Naive B cell (primary cell): ENCODE data around the gene VPREB1. TPM values are rescaled to one million over a fixed set of nuclear protein-coding genes. Genes with fewer than 3 reads are reported as not detected.

Source experiments
- ATAC-seq, 2 donors: fragments of 150-1000 bp; cut with Tn5 transposase; 2 replicates each; pipeline ENCODE4 v1.10.0; 2021; ENCODE audit warnings: low read depth in 2 of 2, mild to moderate bottlenecking in 2 of 2, moderate library complexity in 2 of 2
- DNase-seq: peaks from one replicate; pipeline ENCODE4 v3.0.0; 2022
- H3K27ac Mint-ChIP-seq, 6 donors: one replicate each; pipeline ENCODE4 v1.8.0; 2020 to 2022; ENCODE audit warnings: mild to moderate bottlenecking in 6 of 6, mixed read lengths in 6 of 6, moderate library complexity in 5 of 6, inconsistent platforms in 2 of 6
- H3K27me3 Mint-ChIP-seq, 3 donors: one replicate each; pipeline ENCODE4 v1.8.0; 2021 to 2022; ENCODE audit warnings: mixed read lengths in 3 of 3, mild to moderate bottlenecking in 1 of 3
- H3K36me3 Mint-ChIP-seq, 2 donors: one replicate each; pipeline ENCODE4 v1.8.0; 2020 to 2022; ENCODE audit warnings: mixed read lengths in 2 of 2, inconsistent platforms in 1 of 2, mild to moderate bottlenecking in 1 of 2
- H3K4me1 Mint-ChIP-seq, 3 donors: one replicate each; pipeline ENCODE4 v1.8.0; 2020 to 2022; ENCODE audit warnings: mixed read lengths in 3 of 3, inconsistent platforms in 1 of 3, mild to moderate bottlenecking in 1 of 3, moderate library complexity in 1 of 3
- H3K4me3 Mint-ChIP-seq, 8 donors: one replicate each; pipeline ENCODE4 v1.8.0; 2020 to 2022; ENCODE audit warnings: mild to moderate bottlenecking in 8 of 8, mixed read lengths in 8 of 8, moderate library complexity in 8 of 8, inconsistent platforms in 2 of 8
- H3K9me3 Mint-ChIP-seq, 7 donors: one replicate each; pipeline ENCODE4 v1.8.0; 2020 to 2022; ENCODE audit warnings: mixed read lengths in 7 of 7, mild to moderate bottlenecking in 5 of 7, inconsistent platforms in 2 of 7, moderate library complexity in 1 of 7
- polyA plus RNA-seq, 6 donors: library from polyadenylated mRNA; unstranded; fragments of 300-500 nt; fragmentation: Illumina TruSeq; gene quantifications; one replicate each; pipeline ENCODE4 v1.2.3, GENCODE V29; 2021; ENCODE audit warnings: low read depth in 6 of 6

Gene VPREB1, protein sequence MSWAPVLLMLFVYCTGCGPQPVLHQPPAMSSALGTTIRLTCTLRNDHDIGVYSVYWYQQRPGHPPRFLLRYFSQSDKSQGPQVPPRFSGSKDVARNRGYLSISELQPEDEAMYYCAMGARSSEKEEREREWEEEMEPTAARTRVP
- 10 to 100 TPM in 2 of 6 donors, 1 to 10 TPM in 4; 1.2 to 23.1 (median 5.9) TPM for polyA plus RNA-seq

DNA sequence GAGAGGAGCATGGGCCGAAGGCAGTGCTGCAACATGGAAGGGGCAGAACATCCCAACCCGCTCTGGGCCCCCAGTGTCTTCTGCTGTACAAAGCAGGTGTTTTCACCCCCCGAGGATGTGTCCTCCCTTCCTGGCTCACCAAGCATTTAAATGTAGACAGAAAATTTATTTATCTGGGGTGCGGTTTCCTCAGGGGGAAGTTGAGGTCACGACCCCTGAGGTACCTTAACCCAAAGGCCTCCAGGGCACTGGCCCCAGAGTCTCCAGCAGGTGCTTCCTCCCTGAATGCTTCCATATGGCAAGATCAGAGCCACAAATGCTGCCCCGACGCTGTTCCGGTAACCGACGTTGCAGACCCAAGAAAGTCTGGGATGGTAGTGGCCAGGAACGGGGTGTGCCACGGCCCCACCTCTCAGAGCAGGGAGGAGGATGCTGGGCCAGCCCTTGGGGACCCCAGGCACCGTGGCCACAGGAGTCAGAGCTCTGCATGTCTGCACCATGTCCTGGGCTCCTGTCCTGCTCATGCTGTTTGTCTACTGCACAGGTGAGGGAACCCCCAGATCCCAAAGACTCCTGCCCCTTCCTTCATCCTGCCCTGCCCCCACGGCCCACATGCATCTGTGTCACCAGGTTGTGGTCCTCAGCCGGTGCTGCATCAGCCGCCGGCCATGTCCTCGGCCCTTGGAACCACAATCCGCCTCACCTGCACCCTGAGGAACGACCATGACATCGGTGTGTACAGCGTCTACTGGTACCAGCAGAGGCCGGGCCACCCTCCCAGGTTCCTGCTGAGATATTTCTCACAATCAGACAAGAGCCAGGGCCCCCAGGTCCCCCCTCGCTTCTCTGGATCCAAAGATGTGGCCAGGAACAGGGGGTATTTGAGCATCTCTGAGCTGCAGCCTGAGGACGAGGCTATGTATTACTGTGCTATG is at the start of gene VPREB1:
VPREB1 (plus strand) TSS at position 471 of the 935 bp plus-strand sequence; CDS start at position 499, 28 bp downstream.
- ATAC-seq (peak; percentile 38 to 44), DNase-seq (no peak)
- H3K4me1 Mint-ChIP-seq = peaks cover 57 to 82% (median 64%) of the 10 kb centered on the region in 3 donors
- no peaks in the 10 kb centered on the region for H3K9me3 Mint-ChIP-seq
- no peaks in the 10 kb centered on the region for H3K36me3 Mint-ChIP-seq
- peak within 1 kb of the TSS; percentile 79 to 90 (median 83) for H3K27ac Mint-ChIP-seq
- H3K27me3 Mint-ChIP-seq = no peaks in the 10 kb centered on the region
- peak within 1 kb of the TSS; percentile 37 to 91 (median 81) for H3K4me3 Mint-ChIP-seq

DNA sequence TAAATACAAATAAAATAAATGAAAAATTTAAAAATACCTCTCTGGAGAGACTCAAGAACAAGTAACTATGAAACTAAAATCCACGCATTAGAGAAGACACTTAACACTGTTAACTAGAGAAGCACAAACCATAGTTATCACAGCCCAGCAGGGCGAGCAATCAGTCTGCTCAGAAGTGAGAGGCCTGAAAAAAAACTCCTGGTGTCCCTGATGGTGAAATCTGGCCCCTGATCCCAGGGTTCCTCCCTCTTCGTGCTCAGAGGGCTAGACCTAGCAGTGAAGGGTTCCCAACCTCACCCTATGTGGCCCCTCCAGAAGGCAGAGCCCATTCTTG is 49.7 kb upstream of the VPREB1 start:
- peak overlapping the region in 2 of 8 donors; percentile 40 to 73 for H3K4me3 Mint-ChIP-seq
- DNase-seq (no peak), ATAC-seq (no peak)
- H3K36me3 Mint-ChIP-seq = no peaks in the 10 kb centered on the region
- peak overlapping the region in 5 of 6 donors; percentile 88 to 96 (median 94) for H3K27ac Mint-ChIP-seq
- H3K9me3 Mint-ChIP-seq = peaks cover 0 to 5% (median 0%) of the 10 kb centered on the region in 7 donors
- peaks cover 44 to 56% (median 46%) of the 10 kb centered on the region in 3 donors for H3K4me1 Mint-ChIP-seq
- no peaks in the 10 kb centered on the region for H3K27me3 Mint-ChIP-seq

DNA sequence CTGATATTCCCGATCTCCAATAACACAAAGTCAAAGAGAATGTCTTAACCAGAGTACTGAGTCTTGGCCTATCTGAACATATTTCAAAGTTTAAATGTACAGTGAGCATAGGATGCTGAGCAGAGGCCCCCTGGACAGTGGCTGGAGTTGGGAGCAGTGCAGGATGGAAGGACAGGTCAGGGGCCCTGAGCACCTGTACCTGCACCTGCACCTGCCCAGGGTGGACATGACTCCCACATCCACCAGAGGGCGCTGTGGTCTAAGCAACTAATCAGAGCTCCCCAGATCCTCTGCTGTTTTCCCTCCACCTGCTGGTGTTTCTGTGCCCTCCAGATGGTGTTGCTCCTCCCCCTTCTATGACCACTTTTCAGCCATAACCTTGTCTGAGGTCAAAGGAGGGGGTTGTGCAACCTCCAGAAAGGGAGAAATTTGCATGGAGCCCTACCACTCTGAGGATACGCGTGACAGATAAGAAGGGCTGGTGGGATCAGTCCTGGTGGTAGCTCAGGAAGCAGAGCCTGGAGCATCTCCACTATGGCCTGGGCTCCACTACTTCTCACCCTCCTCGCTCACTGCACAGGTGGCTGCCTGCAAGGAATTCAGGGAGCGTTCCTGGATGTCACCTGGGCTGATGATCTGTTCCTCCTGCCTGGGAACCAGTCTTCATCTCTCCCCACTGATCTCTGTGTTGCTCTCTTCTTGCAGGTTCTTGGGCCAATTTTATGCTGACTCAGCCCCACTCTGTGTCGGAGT is 49.1 kb upstream of the VPREB1 start:
- Mint-ChIP-seq H3K4me3 (peak overlapping the region; percentile 40 to 86 (median 72)), H3K9me3 (peaks cover 0 to 2% (median 0%) of the 10 kb centered on the region in 7 donors), H3K36me3 (no peaks in the 10 kb centered on the region), H3K27me3 (no peaks in the 10 kb centered on the region), H3K4me1 (peaks cover 50 to 59% (median 51%) of the 10 kb centered on the region in 3 donors), H3K27ac (peak overlapping the region; percentile 88 to 96 (median 93))
- DNase-seq = peak; percentile 81
- peak; percentile 70 to 77 for ATAC-seq

DNA sequence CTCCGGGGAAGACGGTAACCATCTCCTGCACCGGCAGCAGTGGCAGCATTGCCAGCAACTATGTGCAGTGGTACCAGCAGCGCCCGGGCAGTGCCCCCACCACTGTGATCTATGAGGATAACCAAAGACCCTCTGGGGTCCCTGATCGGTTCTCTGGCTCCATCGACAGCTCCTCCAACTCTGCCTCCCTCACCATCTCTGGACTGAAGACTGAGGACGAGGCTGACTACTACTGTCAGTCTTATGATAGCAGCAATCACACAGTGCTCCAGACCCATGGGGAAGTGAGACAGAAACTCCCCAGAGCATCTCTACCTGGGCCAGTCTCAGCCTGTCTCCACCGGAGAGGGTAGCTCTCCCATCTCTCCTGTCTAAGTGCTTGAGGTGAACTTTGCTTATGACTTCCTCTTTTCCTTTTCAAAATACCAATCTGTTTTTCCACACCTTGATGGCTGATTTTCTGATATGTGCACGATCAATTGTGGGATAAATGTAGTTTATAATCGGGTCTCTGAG is 48.5 kb upstream of the VPREB1 start:
- H3K9me3 Mint-ChIP-seq = peaks cover 0 to 2% (median 0%) of the 10 kb centered on the region in 7 donors
- peak; percentile 71 for DNase-seq
- peak overlapping the region; percentile 40 to 86 (median 72) for H3K4me3 Mint-ChIP-seq
- ATAC-seq = peak; percentile 83 to 86
- no peaks in the 10 kb centered on the region for H3K27me3 Mint-ChIP-seq
- H3K27ac Mint-ChIP-seq = peak overlapping the region; percentile 31 to 96 (median 92)
- no peaks in the 10 kb centered on the region for H3K36me3 Mint-ChIP-seq
- peaks cover 56 to 63% (median 58%) of the 10 kb centered on the region in 3 donors for H3K4me1 Mint-ChIP-seq

DNA sequence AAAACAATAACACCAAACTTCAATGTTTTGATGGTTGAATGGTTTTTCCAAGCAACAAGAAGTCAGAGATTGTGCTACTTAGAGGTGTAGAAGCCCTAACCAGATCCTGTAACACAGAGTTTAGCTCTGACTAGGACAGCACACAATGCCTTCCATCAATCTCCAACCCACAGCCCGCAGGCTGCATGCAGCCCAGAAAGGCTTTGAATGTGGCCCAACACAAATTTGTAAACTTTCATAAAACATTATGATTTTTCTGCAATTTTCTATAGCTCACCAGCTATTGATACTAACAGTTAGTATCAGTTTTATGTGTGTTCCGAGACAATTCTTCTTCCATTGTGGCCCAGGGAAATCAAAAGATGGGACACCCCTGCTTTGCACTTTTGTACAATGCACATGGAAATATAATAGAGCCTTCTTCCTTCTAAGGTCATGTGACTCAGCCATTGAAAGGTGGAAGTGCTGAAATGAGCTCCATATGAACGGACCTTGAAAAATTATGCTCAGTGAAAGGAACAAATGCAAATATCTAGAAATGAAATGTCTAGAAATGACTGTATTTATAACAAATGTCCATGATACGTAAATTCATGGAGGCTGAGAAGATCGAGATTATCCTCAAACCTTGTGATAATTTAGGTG is 47.6 kb upstream of the VPREB1 start:
- peaks cover 65 to 67% (median 66%) of the 10 kb centered on the region in 3 donors for H3K4me1 Mint-ChIP-seq

DNA sequence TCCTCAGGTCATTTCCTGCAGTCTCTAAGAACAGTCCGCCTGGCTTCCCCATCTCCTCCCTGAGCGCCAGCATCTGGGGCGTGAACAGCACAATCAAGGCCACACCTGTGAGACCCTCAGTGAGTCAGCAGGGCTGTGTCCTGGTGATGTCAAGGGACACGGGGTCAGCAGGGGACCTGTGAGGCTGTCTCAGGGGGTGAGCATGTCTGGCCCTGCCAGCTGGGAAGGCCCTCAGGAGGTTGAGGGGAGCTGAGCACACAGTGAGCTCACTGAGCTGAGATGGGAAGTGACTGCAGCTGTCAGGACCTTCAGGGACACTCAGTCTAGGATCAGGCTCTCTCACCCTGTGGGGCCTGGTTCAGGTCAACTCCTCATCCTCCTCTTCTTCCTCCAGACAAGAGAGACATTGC is 46.6 kb upstream of the VPREB1 start:
- DNase-seq (no peak), ATAC-seq (peak; percentile 1 to 12)
- peak overlapping the region in 5 of 8 donors; percentile 3 to 70 (median 26) for H3K4me3 Mint-ChIP-seq
- H3K27ac Mint-ChIP-seq = peak overlapping the region; percentile 5 to 93 (median 82)
- no peaks in the 10 kb centered on the region for H3K36me3 Mint-ChIP-seq
- peaks cover 67 to 74% (median 70%) of the 10 kb centered on the region in 3 donors for H3K4me1 Mint-ChIP-seq
- H3K27me3 Mint-ChIP-seq = no peaks in the 10 kb centered on the region
- no peaks in the 10 kb centered on the region for H3K9me3 Mint-ChIP-seq

More for the DNA sequence above, 47.6 kb upstream of the VPREB1 start:
- Mint-ChIP-seq H3K9me3 (peaks cover 0 to 2% (median 0%) of the 10 kb centered on the region in 7 donors), H3K27me3 (no peaks in the 10 kb centered on the region), H3K27ac (peak overlapping the region in 4 of 6 donors; percentile 73 to 96 (median 82)), H3K36me3 (no peaks in the 10 kb centered on the region), H3K4me3 (peak overlapping the region in 6 of 8 donors; percentile 25 to 71 (median 38))
- DNase-seq = no peak
- no peak for ATAC-seq

DNA sequence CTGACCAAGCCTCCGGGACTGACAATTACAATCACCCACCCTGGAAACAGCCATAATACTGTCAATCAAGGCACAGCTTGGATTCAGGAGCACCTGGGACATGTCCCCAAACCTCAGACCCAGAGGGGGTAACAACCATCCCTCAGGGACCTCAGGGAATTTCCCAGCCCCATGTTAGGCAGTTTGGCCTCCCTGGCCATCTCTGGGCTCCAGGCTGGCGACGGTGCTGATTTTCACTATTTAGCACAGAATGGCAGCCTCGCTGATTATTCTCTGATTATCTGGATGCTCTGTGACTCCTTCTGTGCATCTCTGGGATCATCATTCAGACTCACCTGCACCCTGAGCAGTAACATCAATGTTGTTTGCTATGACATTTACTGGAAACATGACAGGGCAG is 45.8 kb upstream of the VPREB1 start:
- no peaks in the 10 kb centered on the region for H3K36me3 Mint-ChIP-seq
- no peaks in the 10 kb centered on the region for H3K27me3 Mint-ChIP-seq
- H3K9me3 Mint-ChIP-seq = no peaks in the 10 kb centered on the region
- H3K27ac Mint-ChIP-seq = peak overlapping the region in 3 of 6 donors; percentile 5 to 93 (median 84)
- H3K4me1 Mint-ChIP-seq = peaks cover 67 to 78% (median 70%) of the 10 kb centered on the region in 3 donors
- ATAC-seq (no peak), DNase-seq (no peak)
- peak overlapping the region in 5 of 8 donors; percentile 12 to 70 (median 43) for H3K4me3 Mint-ChIP-seq

DNA sequence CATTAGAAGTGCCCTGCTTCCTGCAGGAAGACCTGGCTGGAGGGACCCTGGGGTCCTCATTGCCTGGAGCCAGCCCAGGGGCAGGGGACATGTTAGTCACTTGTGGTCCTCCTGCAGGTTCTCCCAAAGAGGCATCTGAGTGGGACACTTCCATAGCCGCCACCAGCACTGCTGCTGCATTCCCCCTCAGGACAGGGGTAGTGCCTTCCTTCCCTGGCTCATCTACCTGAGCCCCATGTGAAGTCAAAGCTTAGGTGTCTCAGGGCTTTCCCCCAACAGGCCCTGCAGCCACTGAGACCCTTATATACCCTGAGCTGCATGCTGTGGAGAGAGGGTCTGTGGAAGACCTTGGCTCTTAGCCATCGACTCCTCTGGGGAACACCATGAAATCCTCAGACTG is 45.0 kb upstream of the VPREB1 start:
- H3K4me3 Mint-ChIP-seq = no peak overlapping the region
- peaks cover 61 to 78% (median 66%) of the 10 kb centered on the region in 3 donors for H3K4me1 Mint-ChIP-seq
- no peak overlapping the region for H3K27ac Mint-ChIP-seq
- H3K9me3 Mint-ChIP-seq = no peaks in the 10 kb centered on the region
- ATAC-seq = no peak
- no peaks in the 10 kb centered on the region for H3K27me3 Mint-ChIP-seq
- no peaks in the 10 kb centered on the region for H3K36me3 Mint-ChIP-seq
- no peak for DNase-seq

DNA sequence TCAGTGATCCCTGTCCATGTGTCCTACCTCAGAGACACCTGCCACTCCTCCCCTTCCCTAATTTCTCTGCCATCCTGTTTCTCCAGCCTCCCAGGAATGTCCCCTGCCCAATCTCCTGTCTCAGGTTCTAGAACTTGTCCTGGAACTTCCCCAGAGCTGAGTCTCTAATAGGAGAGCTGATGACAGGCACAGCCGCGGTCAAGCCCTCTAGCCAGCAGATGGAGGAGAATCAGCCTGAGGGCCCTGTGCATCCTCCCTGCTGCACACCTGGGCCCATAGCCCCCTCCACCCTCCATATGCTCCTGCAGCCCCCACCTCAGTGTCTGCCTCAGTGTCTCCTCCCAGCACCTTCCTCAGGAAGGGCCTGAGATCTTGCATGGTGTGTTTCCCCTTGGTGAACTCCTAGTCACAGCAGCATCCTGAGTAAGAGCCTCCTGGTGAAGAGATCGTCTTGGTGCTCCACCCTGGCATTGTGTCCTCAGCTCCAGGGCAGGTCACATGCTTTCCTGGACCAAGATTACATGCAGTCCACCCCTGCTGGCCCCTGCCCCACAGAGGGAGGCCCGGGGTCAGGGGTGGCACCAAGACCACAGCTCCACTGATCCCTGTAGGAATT is 43.9 kb upstream of the VPREB1 start:
- H3K9me3 Mint-ChIP-seq = no peaks in the 10 kb centered on the region
- DNase-seq (no peak), ATAC-seq (no peak)
- H3K27me3 Mint-ChIP-seq = no peaks in the 10 kb centered on the region
- H3K4me1 Mint-ChIP-seq = peaks cover 55 to 70% (median 64%) of the 10 kb centered on the region in 3 donors
- H3K27ac Mint-ChIP-seq = peak overlapping the region in 5 of 6 donors; percentile 75 to 96 (median 87)
- H3K36me3 Mint-ChIP-seq = no peaks in the 10 kb centered on the region
- H3K4me3 Mint-ChIP-seq = peak overlapping the region in 4 of 8 donors; percentile 24 to 72 (median 62)

DNA sequence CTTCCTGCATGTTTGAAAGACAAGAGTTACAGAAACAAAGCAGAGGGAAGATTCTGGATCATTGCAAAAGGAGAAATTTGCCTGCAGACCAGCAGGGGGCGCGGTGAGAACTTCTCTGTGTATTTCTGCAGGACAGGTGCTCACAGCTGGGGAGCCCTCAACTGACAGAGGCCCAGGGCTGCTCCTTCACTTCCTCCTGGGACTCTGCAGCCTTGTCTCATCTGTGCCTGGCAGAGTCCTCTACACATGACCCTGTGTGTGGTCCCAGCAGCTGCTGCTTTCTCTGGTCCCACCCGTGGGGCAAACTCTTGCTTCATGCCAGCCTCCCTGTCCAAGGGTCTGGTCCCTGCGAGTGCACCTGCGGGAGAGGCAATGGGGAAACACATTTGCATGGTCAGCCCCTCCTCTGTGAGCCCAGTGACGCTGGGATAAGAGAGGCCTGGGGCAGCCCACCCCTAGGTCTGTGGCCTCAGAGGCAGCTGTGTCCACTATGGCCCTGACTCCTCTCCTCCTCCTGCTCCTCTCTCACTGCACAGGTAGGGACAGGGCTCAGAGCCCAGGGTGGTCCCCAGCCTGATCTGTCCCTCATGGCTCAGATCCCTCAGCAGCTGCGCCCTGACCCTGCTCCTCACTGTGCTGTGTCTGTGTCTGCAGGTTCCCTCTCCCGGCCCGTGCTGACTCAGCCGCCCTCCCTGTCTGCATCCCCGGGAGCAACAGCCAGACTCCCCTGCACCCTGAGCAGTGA is 43.2 kb upstream of the VPREB1 start:
- H3K4me3 Mint-ChIP-seq = peak overlapping the region in 7 of 8 donors; percentile 24 to 73 (median 69)
- DNase-seq (peak; percentile 69), ATAC-seq (peak; percentile 51 to 76)
- H3K27ac Mint-ChIP-seq = peak overlapping the region; percentile 75 to 96 (median 86)
- H3K36me3 Mint-ChIP-seq = no peaks in the 10 kb centered on the region
- peaks cover 55 to 70% (median 64%) of the 10 kb centered on the region in 3 donors for H3K4me1 Mint-ChIP-seq
- H3K9me3 Mint-ChIP-seq = no peaks in the 10 kb centered on the region
- no peaks in the 10 kb centered on the region for H3K27me3 Mint-ChIP-seq

DNA sequence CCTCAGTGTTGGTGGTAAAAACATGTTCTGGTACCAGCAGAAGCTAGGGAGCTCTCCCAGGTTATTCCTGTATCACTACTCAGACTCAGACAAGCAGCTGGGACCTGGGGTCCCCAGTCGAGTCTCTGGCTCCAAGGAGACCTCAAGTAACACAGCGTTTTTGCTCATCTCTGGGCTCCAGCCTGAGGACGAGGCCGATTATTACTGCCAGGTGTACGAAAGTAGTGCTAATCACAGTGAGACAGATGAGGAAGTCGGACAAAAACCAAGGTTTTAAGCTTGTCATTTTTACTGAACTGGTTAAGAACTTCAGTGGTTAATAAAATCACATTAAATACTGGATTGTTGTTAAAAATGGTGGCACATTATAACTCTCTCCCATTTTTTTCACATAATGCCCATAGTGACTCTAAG is 42.6 kb upstream of the VPREB1 start:
- no peak for DNase-seq
- peak overlapping the region; percentile 74 to 86 (median 84) for H3K27ac Mint-ChIP-seq
- peaks cover 54 to 70% (median 64%) of the 10 kb centered on the region in 3 donors for H3K4me1 Mint-ChIP-seq
- H3K4me3 Mint-ChIP-seq = peak overlapping the region in 6 of 8 donors; percentile 9 to 73 (median 69)
- peak; percentile 41 to 44 for ATAC-seq
- no peaks in the 10 kb centered on the region for H3K27me3 Mint-ChIP-seq
- no peaks in the 10 kb centered on the region for H3K9me3 Mint-ChIP-seq
- H3K36me3 Mint-ChIP-seq = no peaks in the 10 kb centered on the region
